ENCODE results near the gene SLC43A2. TPM values are rescaled to one million over a fixed set of nuclear protein-coding genes. Genes with fewer than 3 reads are reported as not detected.

SLC43A2 gene
- total and polyA plus RNA-seq, 10 of the 15 experiments (the other 5 are each of a cell fraction or from before 2014, with no cell fraction given) = 0.03 to 14.0 (median 5.3) TPM

- TF ChIP-seq CEBPZ (IDR thresholded peaks at IDR 0.05; ENCODE audit: low read depth, low read length) (no peak), IKZF2 (IDR thresholded peaks at IDR 0.05) (no peak), SIN3A (IDR thresholded peaks at IDR 0.05; ENCODE audit: low read depth, low read length) (peak; percentile 34; the same call in 1 of the 2 replicates), REST (IDR thresholded peaks at IDR 0.05; ENCODE audit: low read depth, low read length) (no peak), LARP7 (IDR thresholded peaks at IDR 0.05) (no peak), PKNOX1 (IDR thresholded peaks at IDR 0.05) (no peak), CEBPB (IDR thresholded peaks at IDR 0.05; ENCODE audit: borderline replicate concordance in 1 of 2, low read depth in 2 of 2, low read length in 2 of 2) (peak in 1 of 2 experiments; percentile 36; a peak in 1 of 4 replicates), MLLT1 (IDR thresholded peaks at IDR 0.05) (0 out of 2 replicates have a peak, but pooled peaks have one; percentile 39), RB1 (IDR thresholded peaks at IDR 0.05; ENCODE audit: borderline replicate concordance) (no peak), NRF1 (conservative IDR thresholded peaks at IDR 0.05; ENCODE audit: low read depth, low read length) (no peak), GATAD2B (conservative IDR thresholded peaks at IDR 0.05; ENCODE audit: low read depth) (0 out of 2 replicates have a peak, but pooled peaks have one; percentile 7), ZSCAN29 (IDR thresholded peaks at IDR 0.05) (no peak), MYC (IDR thresholded peaks at IDR 0.05; ENCODE audit: insufficient read depth, insufficient read length, insufficient replicate concordance, low read length, severe bottlenecking) (no peak)
Measured at GRCh38 chr17:1627182-1627981, 1.3 kb downstream of the SLC43A2 start (continued).

Data from GM12878 (cell line).